HG02884 (cell line): ENCODE data around the gene MAP7D1.

Source experiments
- ATAC-seq: cut with Tn5 transposase; IDR thresholded peaks from one replicate; pipeline ENCODE4 v1.9.1; 2021; ENCODE audit warnings: mild to moderate bottlenecking, moderate library complexity; ENCODE audit not compliant: unreplicated experiment

Gene MAP7D1

GRCh38 chr1:36155408-36156328 is at the start of gene MAP7D1:
TSS of gene MAP7D1 (plus strand) at chr1:36156160. CDS start at chr1:36156418, 258 bp downstream.
- ATAC-seq = peak; percentile 45

GRCh38 chr1:36106269-36106668 is 49.7 kb upstream of the MAP7D1 start:
- ATAC-seq = no peak

GRCh38 chr1:36107394-36107793 is 48.6 kb upstream of the MAP7D1 start:
- no peak for ATAC-seq

DNA sequence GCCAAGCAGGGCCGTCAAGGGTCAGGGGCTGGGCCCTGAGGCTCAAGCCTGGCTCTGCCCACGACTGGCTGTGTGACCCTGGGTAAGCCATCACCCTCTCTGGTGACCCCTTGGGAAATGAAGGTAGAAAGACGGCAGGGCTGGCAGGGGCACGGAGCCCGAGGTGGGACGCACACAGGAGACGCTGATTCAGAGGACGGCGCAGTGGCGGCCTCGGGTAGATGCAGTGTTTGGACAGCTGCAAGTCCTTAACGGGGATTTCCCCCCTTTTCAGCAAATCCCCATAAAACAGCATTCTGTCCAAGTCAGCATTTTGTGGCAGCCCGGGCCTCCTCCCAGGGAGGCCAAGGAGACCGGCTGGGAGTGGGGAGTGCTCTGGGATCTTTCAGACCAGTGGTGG is 47.6 kb upstream of the MAP7D1 start:
- ATAC-seq = no peak

DNA sequence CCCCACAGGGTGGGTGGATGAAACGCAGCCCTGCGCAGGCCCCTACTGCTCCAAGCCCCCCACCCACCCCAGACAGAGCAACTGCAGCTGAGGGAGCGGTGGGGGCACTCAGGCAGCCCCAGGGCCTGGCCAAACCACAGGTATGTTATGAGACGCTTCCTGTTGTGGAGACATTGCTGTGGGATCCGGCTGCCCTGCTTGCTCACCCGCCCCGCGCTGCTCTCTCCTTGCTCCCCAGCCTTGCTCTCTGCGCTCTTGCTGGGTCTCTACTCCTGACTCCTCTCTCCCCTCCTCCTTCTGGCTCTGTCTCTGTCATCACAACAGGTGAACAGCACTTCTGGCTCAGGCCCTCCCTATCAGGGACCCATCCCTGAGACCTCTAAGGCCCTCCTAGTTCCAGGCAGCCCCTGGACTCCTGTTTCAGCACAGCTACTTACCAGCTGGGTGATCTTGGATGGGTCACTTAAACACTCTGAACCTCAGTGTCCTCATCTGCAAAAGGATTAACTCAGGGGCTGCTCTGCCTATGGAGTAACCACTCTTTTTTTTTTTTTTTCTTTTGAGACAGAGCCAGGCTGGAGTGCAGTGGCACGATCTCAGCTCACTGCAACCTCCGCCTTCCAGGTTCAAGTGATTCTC is 46.8 kb upstream of the MAP7D1 start:
- no peak for ATAC-seq

GRCh38 chr1:36111151-36111550 is 44.8 kb upstream of the MAP7D1 start:
- ATAC-seq = no peak

DNA sequence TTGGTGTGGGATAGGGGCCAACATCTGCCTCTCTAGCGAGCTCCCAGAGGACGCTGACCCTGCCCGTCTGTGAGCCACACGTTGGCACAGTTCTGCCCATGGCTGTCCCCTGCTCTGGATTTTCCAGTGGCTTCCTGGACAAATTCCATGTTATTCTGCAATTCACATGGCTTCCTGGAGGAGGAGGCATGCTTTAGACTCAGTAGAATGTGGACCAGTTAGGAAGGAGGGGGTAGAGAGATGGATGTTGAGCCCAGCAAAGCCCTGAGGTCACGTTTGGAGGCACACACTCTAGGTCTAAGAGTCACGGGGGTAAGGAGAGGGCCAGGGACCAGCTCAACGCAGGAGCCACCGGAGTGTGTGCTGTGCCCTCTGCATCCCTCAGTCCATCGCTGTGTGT is 43.1 kb upstream of the MAP7D1 start:
- no peak for ATAC-seq

DNA sequence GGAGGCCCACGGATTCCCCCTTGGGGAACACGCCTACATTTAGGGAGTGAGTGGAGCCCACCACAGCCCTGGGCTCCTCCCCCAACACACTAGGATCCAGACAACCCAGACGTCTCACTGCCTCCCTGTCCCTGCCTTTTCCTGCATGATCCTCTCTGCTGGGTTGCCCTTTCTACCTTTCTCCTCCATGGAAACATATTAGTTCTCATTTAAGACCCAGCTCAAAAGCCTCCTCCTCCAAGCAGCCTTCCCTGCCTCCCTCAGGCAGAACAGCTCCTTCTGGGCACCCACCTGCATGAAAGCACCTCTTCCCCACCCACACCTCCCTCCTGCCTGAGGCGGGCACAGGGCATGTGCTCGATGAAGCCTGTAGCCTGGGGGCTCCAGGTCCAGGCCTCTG is 41.6 kb upstream of the MAP7D1 start:
- no peak for ATAC-seq

GRCh38 chr1:36115200-36115669 is 40.7 kb upstream of the MAP7D1 start:
- no peak for ATAC-seq

- ATAC-seq = no peak
Observed at GRCh38 chr1:36115931-36116330, 40.0 kb upstream of the MAP7D1 start.

- no peak for ATAC-seq
Observed at GRCh38 chr1:36116901-36117300, 39.1 kb upstream of the MAP7D1 start.

DNA sequence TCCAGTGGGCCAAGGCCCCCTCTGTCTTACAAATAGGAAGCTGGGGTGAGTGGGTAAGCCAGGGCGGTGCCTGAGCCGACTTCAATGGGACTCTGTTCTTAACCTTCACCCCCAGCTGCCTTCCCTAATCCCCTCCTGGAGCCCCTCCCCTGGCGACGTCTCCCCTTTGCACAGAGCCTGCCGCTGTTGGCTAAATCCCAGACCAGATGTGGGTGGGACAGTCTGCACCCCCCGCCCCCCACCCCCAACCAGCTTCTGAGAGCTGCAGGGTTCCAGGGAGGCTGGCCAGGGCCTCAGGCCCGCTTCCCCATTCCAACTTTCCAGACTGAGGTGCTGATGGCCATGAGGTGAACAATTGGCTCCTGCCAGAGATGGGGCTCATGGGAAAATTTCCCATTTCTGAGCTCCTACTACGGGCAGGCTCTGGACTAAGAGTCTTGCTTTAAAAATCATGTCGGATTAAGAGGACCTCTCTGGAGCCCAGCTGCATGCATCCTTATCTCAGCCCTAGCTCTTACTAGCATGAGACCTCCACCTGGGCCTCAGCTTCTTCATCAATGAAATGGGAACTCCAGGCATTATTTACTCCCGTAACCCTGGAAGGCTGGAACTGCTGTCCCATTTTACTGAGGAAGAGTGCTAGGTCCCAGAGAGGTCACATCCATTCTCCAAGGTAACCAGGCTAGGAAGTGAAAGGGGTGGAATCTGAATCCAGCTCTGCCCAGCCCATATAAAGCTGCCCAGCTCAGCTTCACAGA is 37.3 kb upstream of the MAP7D1 start:
- ATAC-seq = no peak

- no peak for ATAC-seq
Observed at GRCh38 chr1:36119456-36119855, 36.5 kb upstream of the MAP7D1 start.

GRCh38 chr1:36122062-36123030 is 33.6 kb upstream of the MAP7D1 start:
- ATAC-seq = no peak

DNA sequence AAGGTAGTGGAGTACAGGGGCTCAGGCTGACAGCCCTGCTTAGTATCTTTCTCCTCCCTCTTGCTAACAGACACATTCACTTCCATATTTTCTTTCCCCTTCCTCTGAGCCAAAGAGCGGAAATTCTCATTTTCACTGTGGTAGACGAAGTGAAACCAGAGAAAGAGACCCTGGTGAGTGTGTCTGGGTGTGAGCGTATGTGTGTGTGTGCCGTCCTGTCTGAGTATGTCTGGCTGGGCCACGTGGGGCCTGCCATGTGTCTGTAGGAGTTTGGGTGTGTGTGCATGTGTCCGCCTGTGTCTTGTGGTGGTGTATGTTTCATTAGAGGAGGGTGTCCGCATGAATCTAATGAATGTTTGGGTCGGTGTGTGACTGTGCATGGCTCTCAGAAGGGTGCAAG is 32.6 kb upstream of the MAP7D1 start:
- ATAC-seq = no peak

DNA sequence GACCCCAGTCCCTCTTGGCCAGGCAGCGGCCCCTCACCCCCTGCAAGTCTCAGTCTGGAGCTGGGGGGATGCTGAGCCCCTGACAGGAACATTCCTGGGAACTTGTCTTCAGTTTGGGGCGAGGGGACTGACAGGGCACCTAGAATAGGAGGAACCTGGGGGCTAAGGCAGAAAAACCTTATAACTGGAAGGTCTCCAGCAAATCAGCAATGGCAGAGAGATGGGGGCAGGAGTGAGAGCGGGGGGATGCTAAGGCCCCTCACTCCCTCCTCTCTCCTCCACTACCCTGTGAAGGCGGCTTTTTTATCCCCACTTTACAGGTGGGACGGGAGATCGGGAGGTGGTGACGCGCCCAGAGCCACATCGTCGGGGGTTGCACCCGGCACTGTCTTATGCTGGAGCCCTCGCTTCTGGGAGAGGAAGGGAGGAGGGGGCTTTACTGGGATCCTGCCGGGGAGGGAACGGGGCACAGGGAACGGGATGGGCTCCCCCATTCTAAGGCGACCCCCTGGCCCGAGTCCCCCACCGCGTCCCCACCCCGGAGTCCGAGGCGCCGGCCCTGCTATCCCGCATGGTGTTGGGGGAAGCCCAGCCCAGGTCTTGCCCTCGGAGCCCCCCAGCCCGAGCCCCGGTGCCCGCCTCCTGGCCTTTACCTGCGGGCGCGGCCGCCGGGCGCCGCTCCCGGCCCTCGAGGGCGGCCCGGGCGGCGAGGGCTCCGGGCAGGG is 31.4 kb upstream of the MAP7D1 start:
- ATAC-seq = no peak

DNA sequence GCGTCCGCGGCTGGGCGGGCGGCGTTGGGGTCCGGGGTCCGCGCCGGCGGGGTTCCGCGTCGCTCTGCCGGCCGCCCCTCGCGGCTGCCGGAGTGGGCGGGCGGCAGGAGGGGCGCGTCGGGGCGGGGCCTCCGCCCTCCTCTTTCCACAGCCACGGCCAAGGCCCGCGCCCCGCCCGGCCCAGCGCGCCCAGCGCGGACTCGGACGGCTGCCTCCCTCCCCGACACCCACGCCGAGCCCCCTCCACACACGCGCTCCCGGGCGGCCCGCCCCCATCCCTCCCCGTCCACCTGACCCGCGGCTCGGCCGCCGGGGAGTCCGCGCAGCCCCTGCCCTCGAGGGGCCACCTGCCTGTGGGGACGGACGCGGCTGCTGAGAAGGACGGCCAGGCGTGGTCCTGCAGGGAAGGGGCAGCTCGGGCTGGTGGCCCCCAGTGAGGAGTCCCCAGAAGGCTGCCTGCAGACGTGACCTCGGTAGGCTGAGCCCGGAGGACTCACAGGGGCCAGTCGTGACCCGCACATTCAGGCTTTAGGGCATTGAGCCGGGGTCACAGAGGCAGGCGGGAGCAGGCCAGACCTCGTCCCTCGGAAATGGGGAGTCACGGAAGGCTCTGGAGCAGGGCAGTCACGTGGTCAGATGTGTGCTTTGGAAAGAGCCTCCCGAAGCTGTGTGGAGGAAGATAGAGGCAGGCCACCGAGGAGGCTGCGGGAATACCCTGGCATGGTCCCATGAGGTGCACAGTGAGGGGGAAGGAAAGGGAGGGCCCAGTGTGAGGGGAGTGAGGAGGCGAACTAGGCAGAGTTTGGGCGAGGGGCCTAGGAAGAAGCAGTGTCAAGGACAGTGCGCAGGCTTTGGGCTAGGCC is 30.6 kb upstream of the MAP7D1 start, which contains the start of gene COL8A2:
COL8A2 (minus strand) TSS at position 94 of the 863 bp plus-strand sequence. CDS start 24,980 bp downstream, outside the sequence.
- ATAC-seq = no peak

GRCh38 chr1:36126005-36126716 is 29.8 kb upstream of the MAP7D1 start:
- no peak for ATAC-seq
